ENCODE results near the gene ZNF594. TPM values are rescaled to one million over a fixed set of nuclear protein-coding genes. Genes with fewer than 3 reads are reported as not detected.
"Not testable (repeated sequence)": the region's sequence is repeated elsewhere in the genome, so short reads cannot be mapped to it uniquely, and the experiment has no call there.

ZNF594 gene
- total RNA-seq, 4 donors from 2014 or later = 1.1 to 6.7 (median 2.9) TPM

GRCh38 chr17:5135726-5136579 is 55.7 kb downstream of the ZNF594 start:
- in situ Hi-C loops (cut with MboI; ENCODE audit: low sequenced_read_pairs in 4 of 4) = no loop called here
- ATAC-seq = no peak
- H3K4me3 ChIP-seq = no peak overlapping the region

GRCh38 chr17:5135131-5135712 is 56.4 kb downstream of the ZNF594 start:
- ATAC-seq; H3K36me3 ChIP-seq; intact Hi-C loops (cut with DNase I; ENCODE audit: low total_unique reads); H3K4me3 ChIP-seq; DNase-seq; H3K27ac ChIP-seq; H3K9me3 ChIP-seq; H3K4me1 ChIP-seq; H3K27me3 ChIP-seq; in situ Hi-C loops (cut with MboI; ENCODE audit: low sequenced_read_pairs in 4 of 4): not testable (repeated sequence)

More at GRCh38 chr17:5135726-5136579, 55.7 kb downstream of the ZNF594 start:
- Histone ChIP-seq H3K27me3 (no peaks in the 10 kb centered on the region), H3K27ac (no peak overlapping the region), H3K9me3 (no peaks in the 10 kb centered on the region), H3K4me1 (no peaks in the 10 kb centered on the region), H3K36me3 (no peaks in the 10 kb centered on the region)
- no peak for TF ChIP-seq POLR2A (IDR thresholded peaks at IDR 0.05)
- TF ChIP-seq CTCF (IDR thresholded peaks at IDR 0.05 in 4 of 5, conservative IDR thresholded peaks at IDR 0.05 in 1 of 5) = no peak
- intact Hi-C loops (cut with DNase I; ENCODE audit: low total_unique reads) = no loop called here
- no peak for DNase-seq

GRCh38 chr17:5134571-5134970 is 57.1 kb downstream of the ZNF594 start:
- DNase-seq = not testable (repeated sequence)

GRCh38 chr17:5133961-5134360 is 57.7 kb downstream of the ZNF594 start:
- H3K4me1 ChIP-seq; ATAC-seq; intact Hi-C loops (cut with DNase I; ENCODE audit: low total_unique reads); H3K27me3 ChIP-seq; H3K9me3 ChIP-seq; H3K4me3 ChIP-seq; in situ Hi-C loops (cut with MboI; ENCODE audit: low sequenced_read_pairs in 4 of 4); DNase-seq; H3K36me3 ChIP-seq; H3K27ac ChIP-seq: not testable (repeated sequence)

More at GRCh38 chr17:5134571-5134970, 57.1 kb downstream of the ZNF594 start:
- in situ Hi-C loops (cut with MboI; ENCODE audit: low sequenced_read_pairs in 4 of 4); H3K4me3 ChIP-seq; intact Hi-C loops (cut with DNase I; ENCODE audit: low total_unique reads); H3K27ac ChIP-seq; H3K36me3 ChIP-seq; H3K9me3 ChIP-seq; H3K4me1 ChIP-seq; H3K27me3 ChIP-seq; ATAC-seq: not testable (repeated sequence)

- no peaks in the 10 kb centered on the region for H3K36me3 ChIP-seq
- DNase-seq = no peak
- no peak overlapping the region for H3K27ac ChIP-seq
- H3K4me3 ChIP-seq = no peak overlapping the region
- intact Hi-C loops (cut with DNase I; ENCODE audit: low total_unique reads) = no loop called here
- H3K27me3 ChIP-seq = no peaks in the 10 kb centered on the region
- in situ Hi-C loops (cut with MboI; ENCODE audit: low sequenced_read_pairs in 4 of 4) = no loop called here
- no peaks in the 10 kb centered on the region for H3K9me3 ChIP-seq
- TF ChIP-seq CTCF (IDR thresholded peaks at IDR 0.05 in 4 of 5, conservative IDR thresholded peaks at IDR 0.05 in 1 of 5) (no peak), POLR2A (IDR thresholded peaks at IDR 0.05) (no peak)
- no peak for ATAC-seq
- no peaks in the 10 kb centered on the region for H3K4me1 ChIP-seq
Observed at GRCh38 chr17:5133311-5133710, 58.4 kb downstream of the ZNF594 start.

GRCh38 chr17:5132503-5133225 is 59.0 kb downstream of the ZNF594 start:
- H3K27me3 ChIP-seq; DNase-seq; H3K9me3 ChIP-seq; H3K36me3 ChIP-seq; H3K4me1 ChIP-seq; in situ Hi-C loops (cut with MboI; ENCODE audit: low sequenced_read_pairs in 4 of 4); intact Hi-C loops (cut with DNase I; ENCODE audit: low total_unique reads); H3K27ac ChIP-seq; H3K4me3 ChIP-seq; ATAC-seq: not testable (repeated sequence)

GRCh38 chr17:5131799-5132502 is 59.7 kb downstream of the ZNF594 start:
- in situ Hi-C loops (cut with MboI; ENCODE audit: low sequenced_read_pairs in 4 of 4); H3K4me1 ChIP-seq; H3K9me3 ChIP-seq; DNase-seq; H3K36me3 ChIP-seq; intact Hi-C loops (cut with DNase I; ENCODE audit: low total_unique reads); ATAC-seq; H3K27me3 ChIP-seq; H3K4me3 ChIP-seq; H3K27ac ChIP-seq: not testable (repeated sequence)
